ENCODE results near the gene MED7. TPM values are rescaled to one million over a fixed set of nuclear protein-coding genes. Genes with fewer than 3 reads are reported as not detected.
A peak's percentile ranks its signal among the peaks of the same experiment; 100 is the strongest.
"Not testable (repeated sequence)": the region's sequence is repeated elsewhere in the genome, so short reads cannot be mapped to it uniquely, and the experiment has no call there.

The MED7 gene
- 10 to 100 TPM; 11.8 to 14.4 (median 12.0) TPM for total RNA-seq
- long read RNA-seq, donor 1, transcript MED7-201 (2 exons, 2,402 nt) = major isoform, 6 of 8 reads
- long read RNA-seq, donor 1, partial matches to known transcripts = 1 of 8 reads
- long read RNA-seq, donor 1, other reads (novel, unspliced or antisense) = 0 of 8 reads
- long read RNA-seq, donor 2, transcript MED7-201 (2 exons, 2,402 nt) = major isoform, 8 of 11 reads
- long read RNA-seq, donor 2, partial matches to known transcripts = 1 of 11 reads
- long read RNA-seq, donor 2, other reads (novel, unspliced or antisense) = 1 of 11 reads

DNA sequence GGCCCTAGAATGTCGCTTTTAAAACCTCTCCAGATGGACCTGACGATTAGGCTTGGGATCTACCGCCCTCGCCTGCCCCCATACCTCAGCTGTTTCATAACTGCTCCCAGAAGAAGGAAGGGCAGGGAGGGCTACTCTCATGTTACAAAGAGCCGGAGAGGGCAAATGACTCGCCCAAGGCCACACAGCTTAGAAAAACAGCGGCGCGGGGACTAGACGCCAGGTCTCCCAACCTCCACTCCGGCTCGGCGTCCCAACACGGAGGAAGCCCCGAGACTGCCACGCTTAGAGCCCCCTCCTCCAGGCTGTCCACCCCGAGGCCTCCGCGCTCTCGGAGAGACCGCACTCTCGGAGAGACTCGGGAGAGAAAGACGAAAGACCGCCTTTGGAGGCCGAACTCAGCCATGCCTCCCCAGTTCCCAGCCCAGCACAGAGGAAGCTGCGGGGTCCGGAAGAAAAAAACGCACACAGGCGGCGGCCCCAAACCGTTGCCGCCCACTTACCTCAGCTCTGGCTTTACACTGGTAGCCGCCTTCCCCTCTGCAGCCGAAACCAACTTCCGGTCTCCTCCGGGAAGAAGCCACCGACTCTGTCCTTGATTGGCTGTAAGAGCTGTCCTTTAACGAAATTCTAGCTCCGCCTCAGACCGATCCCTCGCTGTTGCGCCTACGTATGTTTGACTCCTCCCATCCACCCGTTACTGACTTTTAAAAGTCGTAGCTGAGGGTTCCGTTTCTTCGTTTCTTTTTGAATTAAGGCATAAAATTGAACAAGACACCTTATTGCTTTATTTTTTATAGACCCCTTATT lies at the start of gene MED7:
TSS of gene MED7 (minus strand) at position 549 of the 810 bp plus-strand sequence. CDS start 3,434 bp downstream, outside the sequence.
- intact Hi-C loops (cut with DNase I, micrococcal nuclease) = loop anchor here in 1 of 2 donors (10.0 kb wide), 1 partner anchor 602 kb away; the partner anchor contains the start of gene LSM11

DNA sequence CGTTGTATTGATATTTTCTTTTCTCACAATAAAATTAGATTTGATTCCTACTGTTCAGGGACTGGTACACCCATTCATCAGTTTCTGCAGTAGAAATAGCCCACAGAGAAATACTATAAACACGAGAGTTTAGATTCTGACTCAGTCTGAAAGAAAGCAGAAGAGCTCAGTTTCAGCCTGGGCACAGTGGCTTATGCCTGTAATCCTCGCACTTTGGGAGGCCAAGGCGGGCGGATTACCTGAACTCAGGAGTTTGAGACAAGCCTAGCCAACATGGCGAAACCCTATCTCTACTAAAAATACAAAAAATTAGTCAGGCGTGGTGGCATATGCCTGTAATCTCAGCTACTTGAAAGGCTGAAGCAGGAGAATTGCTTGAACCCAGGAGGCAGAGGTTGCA lies 46.6 kb upstream of the MED7 start:
- DNase-seq (no peak), ATAC-seq (no peak)
- Histone ChIP-seq H3K4me1 (ENCODE audit: low read depth) (no peaks in the 10 kb centered on the region), H3K4me3 (no peak overlapping the region), H3K36me3 (ENCODE audit: low read depth) (no peaks in the 10 kb centered on the region), H3K9me3 (no peaks in the 10 kb centered on the region)
- intact Hi-C loops (cut with DNase I, micrococcal nuclease) = no loop called here
- TF ChIP-seq, protein P1, sequence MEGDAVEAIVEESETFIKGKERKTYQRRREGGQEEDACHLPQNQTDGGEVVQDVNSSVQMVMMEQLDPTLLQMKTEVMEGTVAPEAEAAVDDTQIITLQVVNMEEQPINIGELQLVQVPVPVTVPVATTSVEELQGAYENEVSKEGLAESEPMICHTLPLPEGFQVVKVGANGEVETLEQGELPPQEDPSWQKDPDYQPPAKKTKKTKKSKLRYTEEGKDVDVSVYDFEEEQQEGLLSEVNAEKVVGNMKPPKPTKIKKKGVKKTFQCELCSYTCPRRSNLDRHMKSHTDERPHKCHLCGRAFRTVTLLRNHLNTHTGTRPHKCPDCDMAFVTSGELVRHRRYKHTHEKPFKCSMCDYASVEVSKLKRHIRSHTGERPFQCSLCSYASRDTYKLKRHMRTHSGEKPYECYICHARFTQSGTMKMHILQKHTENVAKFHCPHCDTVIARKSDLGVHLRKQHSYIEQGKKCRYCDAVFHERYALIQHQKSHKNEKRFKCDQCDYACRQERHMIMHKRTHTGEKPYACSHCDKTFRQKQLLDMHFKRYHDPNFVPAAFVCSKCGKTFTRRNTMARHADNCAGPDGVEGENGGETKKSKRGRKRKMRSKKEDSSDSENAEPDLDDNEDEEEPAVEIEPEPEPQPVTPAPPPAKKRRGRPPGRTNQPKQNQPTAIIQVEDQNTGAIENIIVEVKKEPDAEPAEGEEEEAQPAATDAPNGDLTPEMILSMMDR (IDR thresholded peaks at IDR 0.05) = no peak

More for the DNA sequence above, at the start of gene MED7:
- Histone ChIP-seq H3K4me3 (peak within 1 kb of the TSS; percentile 78), H3K36me3 (ENCODE audit: low read depth) (peaks cover 6% of the 10 kb centered on the region), H3K9me3 (no peaks in the 10 kb centered on the region), H3K4me1 (ENCODE audit: low read depth) (peaks cover 10% of the 10 kb centered on the region)
- peak; percentile 99 for ATAC-seq
- TF ChIP-seq, protein P1 (IDR thresholded peaks at IDR 0.05) = no peak
- DNase-seq = peak; percentile 88 to 94 (median 94)

DNA sequence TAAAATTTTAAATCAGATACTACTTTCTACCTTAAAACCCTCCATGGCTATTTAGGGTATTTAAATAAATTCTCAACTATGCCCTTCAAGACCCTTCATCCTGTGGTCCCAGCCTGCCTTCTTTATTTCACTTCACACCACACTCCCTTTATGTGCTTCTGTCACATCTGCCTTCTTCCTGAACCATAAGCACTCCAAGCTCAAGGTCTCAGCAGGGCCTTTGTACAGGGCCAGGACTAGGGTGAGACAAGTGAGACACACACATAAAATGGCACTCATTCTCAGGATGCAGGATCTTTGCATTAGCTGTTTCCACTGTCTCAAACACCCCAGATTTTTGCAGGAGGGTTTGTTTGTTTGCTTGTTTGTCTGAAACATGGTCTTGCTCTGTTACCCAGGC lies 45.6 kb upstream of the MED7 start:
- Histone ChIP-seq H3K9me3 (no peaks in the 10 kb centered on the region), H3K4me1 (ENCODE audit: low read depth) (no peaks in the 10 kb centered on the region), H3K36me3 (ENCODE audit: low read depth) (no peaks in the 10 kb centered on the region), H3K4me3 (no peak overlapping the region)
- TF ChIP-seq, protein P1 (IDR thresholded peaks at IDR 0.05) = no peak
- intact Hi-C loops (cut with DNase I, micrococcal nuclease) = no loop called here
- ATAC-seq (peak; percentile 8), DNase-seq (no peak)

DNA sequence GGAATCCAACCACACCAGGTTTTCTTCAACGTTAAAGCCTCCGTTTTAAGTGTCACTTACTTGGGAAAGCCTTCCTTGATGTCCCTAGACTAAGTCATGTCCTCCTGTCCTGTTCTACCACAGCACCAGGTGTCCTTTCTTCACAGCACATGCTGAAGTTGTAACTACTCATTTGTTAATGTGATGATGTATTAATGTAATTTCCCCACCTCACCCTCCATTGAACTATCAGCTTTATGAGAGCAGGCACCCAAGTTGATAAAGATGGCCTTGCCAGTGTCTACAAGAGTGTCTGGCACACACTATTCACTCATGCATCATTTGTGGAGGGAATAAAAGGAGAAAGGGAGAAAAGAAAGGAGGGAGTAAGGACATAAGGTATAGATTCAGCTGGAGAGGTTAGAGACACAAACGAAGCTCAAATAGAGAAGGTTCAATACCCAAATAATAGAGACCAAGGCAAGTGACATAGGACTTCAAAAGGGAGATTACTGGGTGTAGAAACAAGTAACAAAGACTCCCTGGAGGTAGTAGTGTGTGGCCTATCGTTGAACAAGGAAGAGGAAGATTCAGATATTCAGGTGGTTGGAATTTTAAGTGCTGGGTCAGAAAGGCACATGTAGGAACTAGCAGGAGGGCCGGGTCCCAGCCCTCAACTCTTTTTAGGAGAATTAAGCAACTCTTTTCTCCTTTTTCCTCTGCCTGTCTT lies 44.5 kb upstream of the MED7 start:
- Histone ChIP-seq H3K4me1 (ENCODE audit: low read depth) (no peaks in the 10 kb centered on the region), H3K9me3 (no peaks in the 10 kb centered on the region), H3K4me3 (no peak overlapping the region), H3K36me3 (ENCODE audit: low read depth) (no peaks in the 10 kb centered on the region)
- TF ChIP-seq, protein P1 (IDR thresholded peaks at IDR 0.05) = no peak
- ATAC-seq (no peak), DNase-seq (no peak)
- intact Hi-C loops (cut with DNase I, micrococcal nuclease) = no loop called here

DNA sequence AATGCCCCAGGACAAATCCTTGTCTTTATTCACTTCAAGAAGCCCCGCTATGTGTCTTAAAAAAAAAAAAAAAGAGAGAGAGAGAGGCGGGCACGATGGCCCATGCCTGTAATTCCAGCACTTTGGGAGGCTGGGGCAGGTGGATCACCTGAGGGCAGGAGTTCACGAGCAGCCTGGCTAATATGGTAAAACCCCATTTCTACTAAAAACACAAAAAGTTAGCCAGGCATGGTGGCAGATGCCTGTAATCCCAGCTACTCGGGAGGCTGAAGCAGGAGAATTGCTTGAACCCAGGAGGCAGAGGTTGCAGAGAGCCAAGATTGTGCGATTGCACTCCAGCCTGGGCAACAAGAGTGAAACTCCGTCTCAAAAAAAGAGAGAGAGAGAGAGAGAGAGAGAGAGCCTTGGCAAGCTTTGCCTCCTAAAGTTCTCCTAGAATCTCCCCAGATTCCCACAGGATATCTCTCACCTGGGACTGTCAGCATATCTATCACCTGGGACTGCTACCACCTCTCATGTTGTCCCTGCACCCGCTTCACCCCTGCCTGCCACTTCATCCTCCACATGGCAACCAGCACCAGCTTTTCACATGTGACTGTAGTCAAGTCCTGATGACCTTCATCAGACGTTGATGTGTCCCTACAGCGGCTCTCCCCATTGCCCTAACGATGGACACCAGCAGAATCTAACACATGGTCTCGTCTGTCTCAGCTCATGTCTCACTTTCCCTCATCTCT lies 43.8 kb upstream of the MED7 start:
- H3K36me3 ChIP-seq (ENCODE audit: low read depth) = no peaks in the 10 kb centered on the region
- TF ChIP-seq, protein P1 (IDR thresholded peaks at IDR 0.05) = no peak
- no peaks in the 10 kb centered on the region for H3K9me3 ChIP-seq
- H3K4me3 ChIP-seq = no peak overlapping the region
- ATAC-seq (no peak), DNase-seq (no peak)
- no peaks in the 10 kb centered on the region for H3K4me1 ChIP-seq (ENCODE audit: low read depth)
- intact Hi-C loops (cut with DNase I, micrococcal nuclease) = no loop called here

GRCh38 chr5:157185122-157185521 lies 42.5 kb upstream of the MED7 start:
- H3K4me3 ChIP-seq; ATAC-seq; H3K36me3 ChIP-seq (ENCODE audit: low read depth); H3K4me1 ChIP-seq (ENCODE audit: low read depth); H3K9me3 ChIP-seq; DNase-seq; intact Hi-C loops (cut with DNase I, micrococcal nuclease): not testable (repeated sequence)
